IPS-18a (cell line): ENCODE results near the gene TMEM114.

ENCODE experiments used
- H3K27ac ChIP-seq: one replicate; pipeline ENCODE4 v1.5.1; 2013; ENCODE audit warnings: low read length
- H3K27me3 ChIP-seq: one replicate; pipeline ENCODE4 v1.6.1; 2013; ENCODE audit warnings: mild to moderate bottlenecking, low read length; ENCODE audit not compliant: control insufficient read depth, insufficient read depth
- H3K36me3 ChIP-seq: one replicate; pipeline ENCODE4 v1.6.1; 2013; ENCODE audit warnings: low read depth, low read length; ENCODE audit not compliant: control insufficient read depth
- H3K4me1 ChIP-seq: one replicate; pipeline ENCODE4 v1.6.1; 2013; ENCODE audit warnings: low read depth, low read length; ENCODE audit not compliant: control insufficient read depth
- H3K4me3 ChIP-seq: one replicate; pipeline ENCODE4 v1.5.1; 2013; ENCODE audit warnings: low read length
- H3K9ac ChIP-seq: one replicate; pipeline ENCODE4 v1.6.1; 2013; ENCODE audit warnings: mild to moderate bottlenecking, low read length, moderate library complexity
- H3K9me3 ChIP-seq: one replicate; pipeline ENCODE4 v1.6.1; 2013; ENCODE audit warnings: low read depth, low read length; ENCODE audit not compliant: control insufficient read depth

Gene TMEM114

GRCh38 chr16:8537691-8538342, 52.5 kb downstream of the TMEM114 start:
- no peak overlapping the region for H3K4me3 ChIP-seq
- H3K9ac ChIP-seq, result no peak overlapping the region
- H3K9me3 ChIP-seq, result no peaks in the 10 kb centered on the region
- no peaks in the 10 kb centered on the region for H3K36me3 ChIP-seq
- no peaks in the 10 kb centered on the region for H3K4me1 ChIP-seq
- H3K27me3 ChIP-seq, result no peaks in the 10 kb centered on the region
- H3K27ac ChIP-seq, result no peak overlapping the region

- no peaks in the 10 kb centered on the region for H3K36me3 ChIP-seq
- H3K27ac ChIP-seq, result no peak overlapping the region
- H3K9ac ChIP-seq, result no peak overlapping the region
- no peaks in the 10 kb centered on the region for H3K9me3 ChIP-seq
- H3K27me3 ChIP-seq, result no peaks in the 10 kb centered on the region
- H3K4me1 ChIP-seq, result peaks cover 6% of the 10 kb centered on the region
- H3K4me3 ChIP-seq, result no peak overlapping the region
Measured at GRCh38 chr16:8533509-8533908, 56.8 kb downstream of the TMEM114 start.

GRCh38 chr16:8530752-8531384, 59.4 kb downstream of the TMEM114 start:
- Histone ChIP-seq H3K27me3 (no peaks in the 10 kb centered on the region), H3K9ac (no peak overlapping the region), H3K9me3 (no peaks in the 10 kb centered on the region)

GRCh38 chr16:8528471-8528870, 61.8 kb downstream of the TMEM114 start:
- no peak overlapping the region for H3K9ac ChIP-seq
- no peaks in the 10 kb centered on the region for H3K36me3 ChIP-seq
- H3K9me3 ChIP-seq, result no peaks in the 10 kb centered on the region
- H3K27me3 ChIP-seq, result no peaks in the 10 kb centered on the region
- H3K4me3 ChIP-seq, result no peak overlapping the region
- H3K27ac ChIP-seq, result no peak overlapping the region
- peaks cover 7% of the 10 kb centered on the region for H3K4me1 ChIP-seq

More at GRCh38 chr16:8530752-8531384, 59.4 kb downstream of the TMEM114 start:
- Histone ChIP-seq H3K27ac (no peak overlapping the region), H3K4me1 (peaks cover 7% of the 10 kb centered on the region), H3K36me3 (no peaks in the 10 kb centered on the region), H3K4me3 (no peak overlapping the region)

- H3K9me3 ChIP-seq, result no peaks in the 10 kb centered on the region
- H3K4me1 ChIP-seq, result peaks cover 5% of the 10 kb centered on the region
- H3K36me3 ChIP-seq, result no peaks in the 10 kb centered on the region
- H3K27ac ChIP-seq, result no peak overlapping the region
- H3K27me3 ChIP-seq, result no peaks in the 10 kb centered on the region
- no peak overlapping the region for H3K9ac ChIP-seq
- no peak overlapping the region for H3K4me3 ChIP-seq
Measured at GRCh38 chr16:8523932-8524331, 66.4 kb downstream of the TMEM114 start.

- no peaks in the 10 kb centered on the region for H3K27me3 ChIP-seq
- H3K4me1 ChIP-seq, result no peaks in the 10 kb centered on the region
- H3K9ac ChIP-seq, result no peak overlapping the region
- no peak overlapping the region for H3K27ac ChIP-seq
- no peaks in the 10 kb centered on the region for H3K36me3 ChIP-seq
- H3K4me3 ChIP-seq, result no peak overlapping the region
- no peaks in the 10 kb centered on the region for H3K9me3 ChIP-seq
Measured at GRCh38 chr16:8522757-8523156, 67.6 kb downstream of the TMEM114 start.

- H3K9me3 ChIP-seq, result no peaks in the 10 kb centered on the region
- H3K9ac ChIP-seq, result no peak overlapping the region
- H3K27ac ChIP-seq, result no peak overlapping the region
- no peak overlapping the region for H3K4me3 ChIP-seq
- no peaks in the 10 kb centered on the region for H3K4me1 ChIP-seq
- no peaks in the 10 kb centered on the region for H3K36me3 ChIP-seq
- no peaks in the 10 kb centered on the region for H3K27me3 ChIP-seq
Measured at GRCh38 chr16:8519643-8520042, 70.7 kb downstream of the TMEM114 start.
